Vein endothelial cell (primary cell): Measurements from ENCODE around the gene ATF6B. TPM values are rescaled to one million over a fixed set of nuclear protein-coding genes. Genes with fewer than 3 reads are reported as not detected.

Experiments used
- small RNA-seq: library from RNA; depleted of rRNA; stranded (forward); fragments of <200 nt; gene quantifications from one replicate; pipeline ENCODE3, GENCODE V24; 2012
- total RNA-seq: library from RNA; depleted of rRNA; stranded (reverse); fragments of >200 nt; gene quantifications from 2 replicates; pipeline ENCODE4 v1.2.3, GENCODE V29; 2012

ATF6B gene
- total RNA-seq, result 34.9 and 37.0 TPM in 2 replicates

DNA sequence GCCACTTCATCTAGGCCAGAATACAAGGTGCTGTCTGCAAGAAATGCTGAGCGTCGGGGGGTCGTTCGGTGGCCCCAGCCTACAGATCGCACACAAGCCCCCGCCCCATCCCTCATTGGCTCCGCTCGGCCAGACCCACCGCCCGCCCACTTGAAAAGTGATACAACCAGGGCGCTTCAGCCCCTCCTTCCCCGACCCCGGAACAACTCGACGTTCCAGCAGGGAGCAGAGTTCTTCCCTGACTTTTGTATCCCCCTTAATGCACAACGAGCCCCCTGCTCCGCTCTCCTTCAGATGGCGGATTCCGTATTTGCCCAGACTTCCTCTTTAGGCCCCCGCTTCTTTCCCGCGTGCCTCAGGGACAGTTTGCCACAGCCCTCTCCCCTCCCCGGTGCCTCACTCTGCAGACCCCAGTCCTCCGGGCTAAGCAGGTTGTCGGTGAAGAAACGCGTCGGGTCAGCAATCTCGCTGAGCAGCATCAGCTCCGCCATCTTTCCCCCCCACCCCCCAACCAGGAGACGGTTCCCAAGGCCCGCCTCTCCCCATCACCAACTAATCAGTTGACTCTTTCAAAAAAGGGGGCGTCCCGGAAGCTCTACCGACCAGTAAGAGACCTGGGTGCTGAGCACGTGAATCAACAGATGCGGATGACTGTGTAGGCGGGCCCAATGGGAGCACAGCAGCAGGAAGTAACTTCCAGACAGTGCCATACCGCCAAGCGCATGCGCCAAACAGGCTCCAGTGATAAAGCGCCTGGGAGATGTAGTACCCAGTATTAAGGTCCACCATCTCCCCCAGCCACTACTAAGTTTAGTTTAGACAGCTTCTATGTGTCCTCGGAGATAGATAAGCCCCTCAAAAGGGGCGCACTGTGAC lies at the start of gene ATF6B:
Gene ATF6B (minus strand): TSS at position 530 of the 876 bp plus-strand sequence. CDS start 39 bp downstream, at position 491.

DNA sequence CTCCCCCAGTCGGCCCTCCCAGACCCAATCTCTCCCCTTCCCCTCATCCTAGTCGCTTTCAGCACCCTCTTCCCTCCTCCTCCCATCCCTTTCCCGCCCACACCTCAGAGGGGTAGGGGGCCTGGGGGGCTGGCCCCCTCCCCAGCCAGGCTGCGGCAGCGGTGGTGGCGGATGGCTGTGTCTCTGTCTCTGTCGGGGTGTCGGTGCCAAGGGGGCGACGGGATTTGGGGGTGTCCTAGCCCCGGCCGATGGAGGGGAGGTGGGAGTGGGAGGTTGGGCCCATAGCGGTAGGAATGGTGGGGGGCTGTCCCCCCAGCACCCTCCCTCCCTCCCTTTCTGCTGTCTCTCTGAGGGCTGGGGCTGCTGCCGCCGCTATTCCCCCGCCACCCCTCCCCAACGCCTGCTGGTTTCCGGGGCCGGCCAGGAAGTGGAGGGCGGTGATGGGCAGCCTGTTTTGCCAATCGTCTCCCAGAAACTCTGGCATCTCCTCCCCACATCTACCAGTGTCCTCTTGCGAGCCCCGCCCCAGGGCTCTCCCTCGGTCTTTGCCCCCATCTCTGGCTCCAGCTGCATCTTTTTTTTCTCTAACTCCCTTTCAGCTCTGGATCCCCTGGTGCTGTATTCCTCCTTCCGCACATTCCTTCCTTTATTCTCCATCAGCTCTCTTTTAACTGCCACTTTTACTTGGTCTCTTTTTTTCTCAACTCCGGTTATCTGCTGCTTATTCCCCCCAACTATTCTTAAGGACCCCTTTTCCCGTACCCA lies 47.8 kb upstream of the ATF6B start, which contains the start of gene AGPAT1:
Gene AGPAT1 (minus strand): TSS at position 374 of the 765 bp plus-strand sequence. CDS start 4,588 bp downstream, outside the sequence.

DNA sequence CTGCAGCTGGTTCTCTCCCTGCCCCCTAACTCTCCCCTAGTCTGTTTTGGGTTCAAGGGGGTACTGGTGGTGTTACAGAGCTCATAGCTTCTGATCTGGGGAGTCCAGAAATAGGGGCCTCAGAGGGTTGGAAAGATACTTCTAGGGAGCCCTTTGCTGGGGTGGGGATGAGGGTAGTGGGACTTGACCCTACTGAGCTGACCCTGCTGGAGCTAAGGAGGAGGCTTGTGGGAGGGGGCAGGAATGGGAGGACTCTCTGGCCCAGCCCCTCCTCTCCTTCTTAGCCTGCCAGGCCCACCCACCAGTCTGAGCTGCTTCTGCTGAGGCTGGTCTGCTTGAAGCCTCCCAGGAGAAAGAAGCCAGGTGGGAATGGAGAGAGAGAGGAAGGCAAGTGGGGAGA lies 36.2 kb upstream of the ATF6B start, which contains the start of gene EGFL8:
Gene EGFL8 (plus strand): TSS at position 301 of the 400 bp plus-strand sequence. CDS start 1,571 bp downstream, outside the sequence.

GRCh38 chr6:32153564-32154513 lies 25.8 kb upstream of the ATF6B start, which contains the start of gene PPT2:
PPT2 (plus strand) TSS chr6:32154141; CDS start chr6:32154595, 454 bp downstream.

DNA sequence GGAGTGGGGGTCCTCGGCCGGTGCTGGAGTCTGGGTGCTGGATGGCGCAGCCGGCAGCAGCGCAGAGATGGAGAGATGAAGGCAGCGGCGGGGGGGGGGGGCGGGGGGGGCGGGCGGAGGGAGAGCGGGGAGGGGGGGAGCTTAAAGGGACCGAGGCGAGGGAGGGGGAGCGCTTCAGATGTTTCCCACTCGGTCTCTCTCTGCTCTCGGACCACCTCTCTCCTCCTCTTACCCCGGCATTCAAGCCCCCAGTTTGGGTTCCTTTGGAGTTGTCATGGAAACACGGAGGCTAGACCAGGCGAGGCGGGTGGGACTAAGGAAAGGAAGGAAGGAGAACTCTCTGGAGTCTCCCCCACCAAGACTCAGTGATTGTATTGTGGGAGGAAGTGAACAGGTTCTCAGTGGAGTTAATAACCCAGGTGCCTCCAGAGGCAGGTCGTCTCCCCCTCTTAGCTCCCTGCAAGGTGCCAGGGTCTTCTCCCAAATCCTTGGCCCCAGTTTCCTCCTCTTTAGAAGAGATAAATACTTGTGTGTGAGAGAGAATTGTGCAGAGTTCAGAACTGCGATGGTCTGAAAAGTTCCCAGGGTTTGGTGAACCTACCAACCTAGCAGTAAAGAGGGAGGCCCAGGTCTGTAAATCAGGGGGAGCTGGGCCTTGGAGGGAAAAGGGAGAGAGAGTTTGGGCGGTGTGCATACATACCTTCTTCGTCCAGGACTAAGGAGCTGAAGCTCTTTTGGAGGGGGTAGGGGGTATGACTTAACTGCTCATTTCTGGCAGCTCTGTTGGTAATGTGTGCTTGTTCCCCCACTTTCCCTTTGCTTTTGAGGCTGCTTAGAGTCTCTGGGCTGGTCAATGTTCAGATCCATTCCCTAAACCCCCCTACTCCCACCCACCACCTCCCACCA lies 24.1 kb upstream of the ATF6B start, which contains the start of gene PRRT1:
Gene PRRT1 (minus strand): TSS at position 77 of the 906 bp plus-strand sequence. CDS start 112 bp downstream, outside the sequence.

GRCh38 chr6:32109114-32109764 lies 18.8 kb downstream of the ATF6B start, which contains the start of gene TNXB:
TNXB (minus strand) TSS chr6:32109338; CDS start chr6:32098198, 11,140 bp downstream.

Small RNA genes lying within 50 kb of the gene (small RNA-seq; reads per million reads assigned to genes)
- not detected for gene RNA5SP206

Other genes with a start within 250 kb of the ATF6B start
- under 0.01 and 0.29 TPM in 2 replicates for gene SLC44A4, start 249.2 kb downstream of the ATF6B start, total RNA-seq
- gene EHMT2, start 230.5 kb downstream of the ATF6B start, total RNA-seq, result 37.7 and 51.6 TPM in 2 replicates
- gene ZBTB12, start 226.2 kb downstream of the ATF6B start, total RNA-seq, result 1.5 and 2.6 TPM in 2 replicates
- 0.65 TPM in 1 of 2 replicates, not detected in the other for gene C2, start 200.5 kb downstream of the ATF6B start, total RNA-seq
- 0.98 and 1.2 TPM in 2 replicates for gene CFB, start 182.2 kb downstream of the ATF6B start, total RNA-seq
- 94.7 and 131 TPM in 2 replicates for gene NELFE, start 169.3 kb downstream of the ATF6B start, total RNA-seq
- 49.4 and 58.1 TPM in 2 replicates for gene SKIC2, start 169.1 kb downstream of the ATF6B start, total RNA-seq
- gene DXO, start 156.1 kb downstream of the ATF6B start, total RNA-seq, result 13.1 and 15.2 TPM in 2 replicates
- gene C4A, start 146.2 kb downstream of the ATF6B start, total RNA-seq, result 0.96 and 3.3 TPM in 2 replicates
- 0.33 and 0.76 TPM in 2 replicates for gene C4B, start 113.5 kb downstream of the ATF6B start, total RNA-seq
- gene CYP21A2, start 89.8 kb downstream of the ATF6B start, total RNA-seq, result under 0.01 TPM in 1 of 2 replicates, not detected in the other
- 2.1 and 4.2 TPM in 2 replicates for gene TNXB, start 18.9 kb downstream of the ATF6B start, total RNA-seq
- 7.4 and 9.5 TPM in 2 replicates for gene FKBPL, start 2.0 kb upstream of the ATF6B start, total RNA-seq
- gene PRRT1, start 23.7 kb upstream of the ATF6B start, total RNA-seq, result not detected in 2 replicates
- gene PPT2, start 25.9 kb upstream of the ATF6B start, total RNA-seq, result 13.5 and 81.7 TPM in 2 replicates
- 0.96 and 3.6 TPM in 2 replicates for gene EGFL8, start 36.3 kb upstream of the ATF6B start, total RNA-seq
- 20.0 and 32.3 TPM in 2 replicates for gene AGPAT1, start 47.8 kb upstream of the ATF6B start, total RNA-seq
- gene RNF5, start 50.2 kb upstream of the ATF6B start, total RNA-seq, result 44.0 and 52.3 TPM in 2 replicates
- gene AGER, start 56.0 kb upstream of the ATF6B start, total RNA-seq, result 0.48 TPM in 1 of 2 replicates, not detected in the other
- 43.5 and 53.6 TPM in 2 replicates for gene PBX2, start 62.0 kb upstream of the ATF6B start, total RNA-seq
- 9.8 and 18.0 TPM in 2 replicates for gene GPSM3, start 64.4 kb upstream of the ATF6B start, total RNA-seq
- 53.6 and 68.6 TPM in 2 replicates for gene NOTCH4, start 95.8 kb upstream of the ATF6B start, total RNA-seq
- gene TSBP1, start 243.7 kb upstream of the ATF6B start, total RNA-seq, result not detected in 2 replicates